K562 (cell line): ENCODE results near the gene NCOA1. TPM values are rescaled to one million over a fixed set of nuclear protein-coding genes. Genes with fewer than 3 reads are reported as not detected.

Source experiments
- CBFA2T3 ChIP-seq: fragments of 450-650 bp; IDR thresholded peaks from 2 replicates; pipeline ENCODE4 v1.6.1; 2017
- CSDE1 ChIP-seq, 2 experiments: fragments of 450-650 bp; IDR thresholded peaks; 2 replicates each; pipeline ENCODE4 v1.6.1; 2016; ENCODE audit warnings: mild to moderate bottlenecking in 1 of 2
- KDM1A ChIP-seq, 2 experiments: fragments of 450-650 bp; IDR thresholded peaks; 2 replicates each; pipeline ENCODE4 v1.6.1; 2016; ENCODE audit warnings: mild to moderate bottlenecking in 2 of 2
- MAZ ChIP-seq, 2 experiments: fragments of 450-650 bp in 1 of 2; sonication (generic) in 1 of 2; formaldehyde crosslinking; IDR thresholded peaks in 1 of 2; conservative IDR thresholded peaks in 1 of 2; 2 replicates each; pipeline versions ENCODE4 v1.4.0 to v1.5.0; 2020; ENCODE audit warnings: mild to moderate bottlenecking in 1 of 2, missing genetic modification reagents in 1 of 2
- NEUROD1 ChIP-seq: fragments of 150-350 bp; IDR thresholded peaks from 2 replicates; pipeline ENCODE4 v1.6.1; 2014; ENCODE audit warnings: borderline replicate concordance, low read length, low read depth; ENCODE audit not compliant: partially characterized antibody
- NFYB ChIP-seq: IDR thresholded peaks from 2 replicates; pipeline ENCODE4 v1.6.1; 2011; ENCODE audit warnings: mild to moderate bottlenecking, moderate library complexity; ENCODE audit not compliant: insufficient read length; ENCODE audit errors: extremely low read depth
- ZNF146 ChIP-seq: IDR thresholded peaks from one replicate; pipeline ENCODE4 v1.6.1; 2018; ENCODE audit warnings: missing compliant biosample characterization; ENCODE audit not compliant: unreplicated experiment
- ZNF695 ChIP-seq: fragments of 450-650 bp; formaldehyde crosslinking; IDR thresholded peaks from 2 replicates; pipeline ENCODE4 v1.4.0; 2020; ENCODE audit warnings: mild to moderate bottlenecking, moderate library complexity
- polyA plus RNA-seq, 8 experiments: library from polyadenylated mRNA; depleted of rRNA in 4 of 8; stranded (reverse) in 5 of 8; unstranded in 3 of 8; fragments of >200 nt; fragmentation: Nextera tagmentation in 2 of 8; fragmentation: Illumina TruSeq in 1 of 8; extraction: Ambion mirVana in 2 of 8; extraction: Trizol in 1 of 8; gene quantifications; 2 replicates each; pipeline versions ENCODE4 v1.2.1 to v1.2.3, GENCODE V29; 2011 to 2014; ENCODE audit warnings: inconsistent platforms in 1 of 8, missing spikeins in 1 of 8
- total RNA-seq, 7 experiments: library from RNA; depleted of rRNA in 6 of 7; stranded (reverse); fragments of >200 nt in 6 of 7; fragmentation: Illumina TruSeq in 2 of 7; extraction: Trizol in 2 of 7; gene quantifications; 2 replicates each; pipeline versions ENCODE4 v1.2.1 to v1.2.3, GENCODE V29; 2011 to 2021; ENCODE audit warnings: low replicate concordance in 1 of 7
- TF ChIP-seq, protein P1 (sequence below), 2 experiments: fragments of 450-650 bp; IDR thresholded peaks; 2 replicates each; pipeline ENCODE4 v1.6.1; 2018; ENCODE audit warnings: mild to moderate bottlenecking in 2 of 2, low read depth in 1 of 2; ENCODE audit not compliant: partially characterized antibody in 2 of 2
- TF ChIP-seq, protein P2 (sequence below): fragments of 150-350 bp; conservative IDR thresholded peaks from 2 replicates; pipeline ENCODE4 v1.6.1; 2014; ENCODE audit warnings: low read length
- TF ChIP-seq, protein P3 (sequence below): fragments of 250-450 bp; sonication (Bioruptor Pico); IDR thresholded peaks from 2 replicates; pipeline ENCODE4 v1.4.0; 2020; ENCODE audit warnings: borderline replicate concordance
- TF ChIP-seq, protein P4 (sequence below): fragments of 250-450 bp; sonication (Bioruptor Pico); IDR thresholded peaks from 2 replicates; pipeline ENCODE4 v1.8.0; 2022; ENCODE audit warnings: inconsistent platforms
- TF ChIP-seq, protein P5 (sequence below): sonication (generic); formaldehyde crosslinking; IDR thresholded peaks from 2 replicates; pipeline ENCODE4 v1.8.0; 2022; ENCODE audit warnings: mild to moderate bottlenecking, missing genetic modification reagents, borderline replicate concordance
- TF ChIP-seq, protein P6 (sequence below), 2 experiments: fragments of 450-650 bp; IDR thresholded peaks; 2 replicates each; pipeline ENCODE4 v1.6.1; 2016

NCOA1 gene
- total and polyA plus RNA-seq, 9 of the 15 experiments (the other 6 are each of a cell fraction or from before 2014, with no cell fraction given): 4.9 to 25.7 (median 17.0) TPM

DNA sequence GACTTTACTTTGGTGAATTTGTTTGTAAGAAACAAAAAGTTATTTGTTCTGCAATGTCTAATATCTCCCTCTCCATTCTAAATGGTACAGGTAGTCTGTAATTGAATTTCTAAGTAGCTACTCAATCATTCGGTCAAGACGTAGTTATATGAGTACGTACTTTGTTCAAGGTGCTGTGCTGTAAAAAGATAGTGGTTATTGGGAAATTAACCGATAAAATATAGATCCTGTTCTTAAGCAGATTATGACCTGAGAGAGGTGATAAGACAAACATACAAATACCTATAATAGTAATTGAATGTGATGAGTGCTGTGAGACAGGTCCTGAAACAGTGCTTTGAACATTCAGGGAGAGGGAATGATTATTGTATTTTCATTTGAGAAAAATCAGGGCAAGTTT lies 7.1 kb downstream of the NCOA1 start (continued):
- TF ChIP-seq ZNF146 (CRISPR knock-in tag): no peak
- TF ChIP-seq, protein P1, sequence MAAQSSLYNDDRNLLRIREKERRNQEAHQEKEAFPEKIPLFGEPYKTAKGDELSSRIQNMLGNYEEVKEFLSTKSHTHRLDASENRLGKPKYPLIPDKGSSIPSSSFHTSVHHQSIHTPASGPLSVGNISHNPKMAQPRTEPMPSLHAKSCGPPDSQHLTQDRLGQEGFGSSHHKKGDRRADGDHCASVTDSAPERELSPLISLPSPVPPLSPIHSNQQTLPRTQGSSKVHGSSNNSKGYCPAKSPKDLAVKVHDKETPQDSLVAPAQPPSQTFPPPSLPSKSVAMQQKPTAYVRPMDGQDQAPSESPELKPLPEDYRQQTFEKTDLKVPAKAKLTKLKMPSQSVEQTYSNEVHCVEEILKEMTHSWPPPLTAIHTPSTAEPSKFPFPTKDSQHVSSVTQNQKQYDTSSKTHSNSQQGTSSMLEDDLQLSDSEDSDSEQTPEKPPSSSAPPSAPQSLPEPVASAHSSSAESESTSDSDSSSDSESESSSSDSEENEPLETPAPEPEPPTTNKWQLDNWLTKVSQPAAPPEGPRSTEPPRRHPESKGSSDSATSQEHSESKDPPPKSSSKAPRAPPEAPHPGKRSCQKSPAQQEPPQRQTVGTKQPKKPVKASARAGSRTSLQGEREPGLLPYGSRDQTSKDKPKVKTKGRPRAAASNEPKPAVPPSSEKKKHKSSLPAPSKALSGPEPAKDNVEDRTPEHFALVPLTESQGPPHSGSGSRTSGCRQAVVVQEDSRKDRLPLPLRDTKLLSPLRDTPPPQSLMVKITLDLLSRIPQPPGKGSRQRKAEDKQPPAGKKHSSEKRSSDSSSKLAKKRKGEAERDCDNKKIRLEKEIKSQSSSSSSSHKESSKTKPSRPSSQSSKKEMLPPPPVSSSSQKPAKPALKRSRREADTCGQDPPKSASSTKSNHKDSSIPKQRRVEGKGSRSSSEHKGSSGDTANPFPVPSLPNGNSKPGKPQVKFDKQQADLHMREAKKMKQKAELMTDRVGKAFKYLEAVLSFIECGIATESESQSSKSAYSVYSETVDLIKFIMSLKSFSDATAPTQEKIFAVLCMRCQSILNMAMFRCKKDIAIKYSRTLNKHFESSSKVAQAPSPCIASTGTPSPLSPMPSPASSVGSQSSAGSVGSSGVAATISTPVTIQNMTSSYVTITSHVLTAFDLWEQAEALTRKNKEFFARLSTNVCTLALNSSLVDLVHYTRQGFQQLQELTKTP (IDR thresholded peaks at IDR 0.05; ENCODE audit: low read depth in 1 of 2, partially characterized antibody in 2 of 2): no peak
- TF ChIP-seq, protein P2, sequence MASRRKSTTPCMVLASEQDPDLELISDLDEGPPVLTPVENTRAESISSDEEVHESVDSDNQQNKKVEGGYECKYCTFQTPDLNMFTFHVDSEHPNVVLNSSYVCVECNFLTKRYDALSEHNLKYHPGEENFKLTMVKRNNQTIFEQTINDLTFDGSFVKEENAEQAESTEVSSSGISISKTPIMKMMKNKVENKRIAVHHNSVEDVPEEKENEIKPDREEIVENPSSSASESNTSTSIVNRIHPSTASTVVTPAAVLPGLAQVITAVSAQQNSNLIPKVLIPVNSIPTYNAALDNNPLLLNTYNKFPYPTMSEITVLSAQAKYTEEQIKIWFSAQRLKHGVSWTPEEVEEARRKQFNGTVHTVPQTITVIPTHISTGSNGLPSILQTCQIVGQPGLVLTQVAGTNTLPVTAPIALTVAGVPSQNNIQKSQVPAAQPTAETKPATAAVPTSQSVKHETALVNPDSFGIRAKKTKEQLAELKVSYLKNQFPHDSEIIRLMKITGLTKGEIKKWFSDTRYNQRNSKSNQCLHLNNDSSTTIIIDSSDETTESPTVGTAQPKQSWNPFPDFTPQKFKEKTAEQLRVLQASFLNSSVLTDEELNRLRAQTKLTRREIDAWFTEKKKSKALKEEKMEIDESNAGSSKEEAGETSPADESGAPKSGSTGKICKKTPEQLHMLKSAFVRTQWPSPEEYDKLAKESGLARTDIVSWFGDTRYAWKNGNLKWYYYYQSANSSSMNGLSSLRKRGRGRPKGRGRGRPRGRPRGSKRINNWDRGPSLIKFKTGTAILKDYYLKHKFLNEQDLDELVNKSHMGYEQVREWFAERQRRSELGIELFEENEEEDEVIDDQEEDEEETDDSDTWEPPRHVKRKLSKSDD: no peak
- TF ChIP-seq KDM1A (IDR thresholded peaks at IDR 0.05): no peak
- TF ChIP-seq NEUROD1: no peak
- TF ChIP-seq NFYB: no peak
- TF ChIP-seq ZNF695 (CRISPR knock-in tag): no peak
- peak; percentile 68 for TF ChIP-seq CBFA2T3
- TF ChIP-seq MAZ (CRISPR knock-in tag; conservative IDR thresholded peaks at IDR 0.05 in 1 of 2, IDR thresholded peaks at IDR 0.05 in 1 of 2): no peak
- TF ChIP-seq, protein P3, sequence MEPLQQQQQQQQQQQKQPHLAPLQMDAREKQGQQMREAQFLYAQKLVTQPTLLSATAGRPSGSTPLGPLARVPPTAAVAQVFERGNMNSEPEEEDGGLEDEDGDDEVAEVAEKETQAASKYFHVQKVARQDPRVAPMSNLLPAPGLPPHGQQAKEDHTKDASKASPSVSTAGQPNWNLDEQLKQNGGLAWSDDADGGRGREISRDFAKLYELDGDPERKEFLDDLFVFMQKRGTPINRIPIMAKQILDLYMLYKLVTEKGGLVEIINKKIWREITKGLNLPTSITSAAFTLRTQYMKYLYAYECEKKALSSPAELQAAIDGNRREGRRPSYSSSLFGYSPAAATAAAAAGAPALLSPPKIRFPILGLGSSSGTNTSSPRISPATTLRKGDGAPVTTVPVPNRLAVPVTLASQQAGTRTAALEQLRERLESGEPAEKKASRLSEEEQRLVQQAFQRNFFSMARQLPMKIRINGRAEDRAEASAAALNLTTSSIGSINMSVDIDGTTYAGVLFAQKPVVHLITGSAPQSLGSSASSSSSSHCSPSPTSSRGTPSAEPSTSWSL: no peak
- TF ChIP-seq CSDE1 (IDR thresholded peaks at IDR 0.05): no peak
- TF ChIP-seq, protein P4, sequence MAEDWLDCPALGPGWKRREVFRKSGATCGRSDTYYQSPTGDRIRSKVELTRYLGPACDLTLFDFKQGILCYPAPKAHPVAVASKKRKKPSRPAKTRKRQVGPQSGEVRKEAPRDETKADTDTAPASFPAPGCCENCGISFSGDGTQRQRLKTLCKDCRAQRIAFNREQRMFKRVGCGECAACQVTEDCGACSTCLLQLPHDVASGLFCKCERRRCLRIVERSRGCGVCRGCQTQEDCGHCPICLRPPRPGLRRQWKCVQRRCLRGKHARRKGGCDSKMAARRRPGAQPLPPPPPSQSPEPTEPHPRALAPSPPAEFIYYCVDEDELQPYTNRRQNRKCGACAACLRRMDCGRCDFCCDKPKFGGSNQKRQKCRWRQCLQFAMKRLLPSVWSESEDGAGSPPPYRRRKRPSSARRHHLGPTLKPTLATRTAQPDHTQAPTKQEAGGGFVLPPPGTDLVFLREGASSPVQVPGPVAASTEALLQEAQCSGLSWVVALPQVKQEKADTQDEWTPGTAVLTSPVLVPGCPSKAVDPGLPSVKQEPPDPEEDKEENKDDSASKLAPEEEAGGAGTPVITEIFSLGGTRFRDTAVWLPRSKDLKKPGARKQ (CRISPR knock-in tag): no peak
- TF ChIP-seq, protein P5, sequence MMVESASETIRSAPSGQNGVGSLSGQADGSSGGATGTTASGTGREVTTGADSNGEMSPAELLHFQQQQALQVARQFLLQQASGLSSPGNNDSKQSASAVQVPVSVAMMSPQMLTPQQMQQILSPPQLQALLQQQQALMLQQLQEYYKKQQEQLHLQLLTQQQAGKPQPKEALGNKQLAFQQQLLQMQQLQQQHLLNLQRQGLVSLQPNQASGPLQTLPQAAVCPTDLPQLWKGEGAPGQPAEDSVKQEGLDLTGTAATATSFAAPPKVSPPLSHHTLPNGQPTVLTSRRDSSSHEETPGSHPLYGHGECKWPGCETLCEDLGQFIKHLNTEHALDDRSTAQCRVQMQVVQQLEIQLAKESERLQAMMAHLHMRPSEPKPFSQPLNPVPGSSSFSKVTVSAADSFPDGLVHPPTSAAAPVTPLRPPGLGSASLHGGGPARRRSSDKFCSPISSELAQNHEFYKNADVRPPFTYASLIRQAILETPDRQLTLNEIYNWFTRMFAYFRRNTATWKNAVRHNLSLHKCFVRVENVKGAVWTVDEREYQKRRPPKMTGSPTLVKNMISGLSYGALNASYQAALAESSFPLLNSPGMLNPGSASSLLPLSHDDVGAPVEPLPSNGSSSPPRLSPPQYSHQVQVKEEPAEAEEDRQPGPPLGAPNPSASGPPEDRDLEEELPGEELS (CRISPR knock-in tag): no peak
- TF ChIP-seq, protein P6, sequence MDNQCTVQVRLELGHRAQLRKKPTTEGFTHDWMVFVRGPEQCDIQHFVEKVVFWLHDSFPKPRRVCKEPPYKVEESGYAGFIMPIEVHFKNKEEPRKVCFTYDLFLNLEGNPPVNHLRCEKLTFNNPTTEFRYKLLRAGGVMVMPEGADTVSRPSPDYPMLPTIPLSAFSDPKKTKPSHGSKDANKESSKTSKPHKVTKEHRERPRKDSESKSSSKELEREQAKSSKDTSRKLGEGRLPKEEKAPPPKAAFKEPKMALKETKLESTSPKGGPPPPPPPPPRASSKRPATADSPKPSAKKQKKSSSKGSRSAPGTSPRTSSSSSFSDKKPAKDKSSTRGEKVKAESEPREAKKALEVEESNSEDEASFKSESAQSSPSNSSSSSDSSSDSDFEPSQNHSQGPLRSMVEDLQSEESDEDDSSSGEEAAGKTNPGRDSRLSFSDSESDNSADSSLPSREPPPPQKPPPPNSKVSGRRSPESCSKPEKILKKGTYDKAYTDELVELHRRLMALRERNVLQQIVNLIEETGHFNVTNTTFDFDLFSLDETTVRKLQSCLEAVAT (IDR thresholded peaks at IDR 0.05): no peak
